Body of pancreas (tissue), 4 donors: ENCODE results near the gene SYTL1. TPM values are rescaled to one million over a fixed set of nuclear protein-coding genes. Genes with fewer than 3 reads are reported as not detected.
A peak's percentile ranks its signal among the peaks of the same experiment; 100 is the strongest.

ENCODE experiments used
- ATAC-seq: fragments of 150-250 bp; one replicate; pipeline ENCODE4 v1.9.1; 2016
- DNase-seq, 4 donors: peaks; one replicate each; pipeline ENCODE4 v3.0.0-alpha.2; 2019
- H3K27ac ChIP-seq, 4 donors: fragments of 200-600 bp; sonication (generic); 1 replicate in 3 of 4; 2 replicates in 1 of 4; pipeline versions ENCODE4 v1.5.1 to v1.6.1; 2016 to 2019; ENCODE audit warnings: mild to moderate bottlenecking in 1 of 4, mixed read lengths in 1 of 4, moderate library complexity in 1 of 4
- H3K27me3 ChIP-seq, 2 donors: fragments of 200-600 bp; sonication (generic); one replicate each; pipeline ENCODE4 v1.6.0; 2016; ENCODE audit warnings: mild to moderate bottlenecking in 1 of 2
- H3K36me3 ChIP-seq, 2 donors: fragments of 200-600 bp; sonication (generic); replicated peaks in 1 of 2; 2 replicates each; pipeline ENCODE4 v1.5.1; 2016; ENCODE audit warnings: low read depth in 2 of 2; ENCODE audit not compliant: insufficient read depth in 1 of 2
- H3K4me1 ChIP-seq: fragments of 200-600 bp; sonication (generic); one replicate; pipeline ENCODE4 v1.6.0; 2016
- H3K4me3 ChIP-seq, 2 donors: fragments of 200-600 bp; sonication (generic); 1 replicate in 1 of 2; 2 replicates in 1 of 2; pipeline ENCODE4 v1.5.1; 2016 to 2019
- H3K9me3 ChIP-seq, 3 donors: fragments of 200-600 bp; sonication (generic); 1 replicate in 2 of 3; 2 replicates in 1 of 3; pipeline ENCODE4 v1.5.1; 2016
- CTCF ChIP-seq, 7 experiments: fragments of 450-650 bp in 4 of 7; fragments of 200-600 bp in 3 of 7; sonication (generic) in 3 of 7; IDR thresholded peaks; one replicate each; pipeline ENCODE4 v1.5.1; 2016 to 2019; ENCODE audit warnings: antibody characterized with exemption in 7 of 7
- POLR2A ChIP-seq, 3 donors: fragments of 450-650 bp; IDR thresholded peaks; one replicate each; pipeline ENCODE4 v1.6.1; 2016; ENCODE audit warnings: antibody characterized with exemption in 3 of 3, mild to moderate bottlenecking in 2 of 3
- WGBS, 2 donors: methylation state at CpG; one replicate each; pipeline ENCODE4 v1.1.5; 2017; 5-methylcytosine and 5-hydroxymethylcytosine counted together
- intact Hi-C: fragments of 100-400 bp; cut with DNase I; formaldehyde crosslinking; loops from one replicate; pipeline ENCODE4 v1.15.1; 2023
- total RNA-seq, 2 donors: library from RNA; depleted of rRNA; stranded (reverse); fragments of >200 nt; gene quantifications; one replicate each; pipeline ENCODE4 v1.1.0, GENCODE V29; 2016

Gene SYTL1
- total RNA-seq, 2 donors from 2014 or later: 107 to 129 TPM

- intact Hi-C loops: no loop called here
- ATAC-seq (no peak), DNase-seq (no peak)
- no peak overlapping the region for H3K27ac ChIP-seq
- WGBS, 2 donors: 90% methylated on average over 5 of the region's 5 CpGs
- H3K27me3 ChIP-seq: no peaks in the 10 kb centered on the region
- H3K4me1 ChIP-seq: peaks cover 12% of the 10 kb centered on the region
- H3K36me3 ChIP-seq: peaks cover 0 to 21% of the 10 kb centered on the region in 2 donors
- H3K9me3 ChIP-seq: no peaks in the 10 kb centered on the region
- H3K4me3 ChIP-seq: no peak overlapping the region
- TF ChIP-seq CTCF (IDR thresholded peaks at IDR 0.05) (no peak), POLR2A (IDR thresholded peaks at IDR 0.05) (no peak)
Measured at GRCh38 chr1:27336756-27337155, 5.1 kb upstream of the SYTL1 start.

GRCh38 chr1:27338751-27339150 lies 3.1 kb upstream of the SYTL1 start:
- H3K4me1 ChIP-seq: peaks cover 13% of the 10 kb centered on the region
- H3K36me3 ChIP-seq: peaks cover 0 to 13% of the 10 kb centered on the region in 2 donors
- no peak for TF ChIP-seq POLR2A (IDR thresholded peaks at IDR 0.05)
- no peak for TF ChIP-seq CTCF (IDR thresholded peaks at IDR 0.05)
- no peak overlapping the region for H3K27ac ChIP-seq
- DNase-seq: no peak
- no peaks in the 10 kb centered on the region for H3K9me3 ChIP-seq
- intact Hi-C loops: no loop called here
- 90 to 96% methylated on average over 4 to 6 of the region's 6 CpGs for WGBS, 2 donors
- ATAC-seq: no peak
- H3K27me3 ChIP-seq: no peaks in the 10 kb centered on the region
- no peak overlapping the region for H3K4me3 ChIP-seq

- Histone ChIP-seq H3K36me3 (peaks cover 0 to 8% of the 10 kb centered on the region in 2 donors), H3K9me3 (no peaks in the 10 kb centered on the region), H3K4me1 (peaks cover 18% of the 10 kb centered on the region), H3K27me3 (no peaks in the 10 kb centered on the region), H3K27ac (no peak overlapping the region), H3K4me3 (no peak overlapping the region)
- TF ChIP-seq POLR2A (IDR thresholded peaks at IDR 0.05) (no peak), CTCF (IDR thresholded peaks at IDR 0.05) (no peak)
- intact Hi-C loops: no loop called here
- no peak for DNase-seq
- 51 to 54% methylated on average over 5 of the region's 5 CpGs for WGBS, 2 donors
- ATAC-seq: no peak
Measured at GRCh38 chr1:27339213-27339612, 2.6 kb upstream of the SYTL1 start.

GRCh38 chr1:27342391-27342777 lies 562 bp downstream of the SYTL1 start:
- no peak for DNase-seq
- TF ChIP-seq CTCF (IDR thresholded peaks at IDR 0.05) (no peak), POLR2A (IDR thresholded peaks at IDR 0.05) (no peak)
- WGBS, 2 donors: 13% methylated on average over 8 of the region's 8 CpGs; no CpG with 5 or more reads in 1 of the 2 donors
- intact Hi-C loops: no loop called here
- H3K4me3 ChIP-seq: peak overlapping the region; percentile 37 to 63
- no peaks in the 10 kb centered on the region for H3K27me3 ChIP-seq
- peak; percentile 19 for ATAC-seq
- peaks cover 27% of the 10 kb centered on the region for H3K4me1 ChIP-seq
- no peaks in the 10 kb centered on the region for H3K36me3 ChIP-seq
- peak overlapping the region; percentile 69 to 85 (median 82) for H3K27ac ChIP-seq
- no peaks in the 10 kb centered on the region for H3K9me3 ChIP-seq
